ENCODE results near the gene NTNG2. TPM values are rescaled to one million over a fixed set of nuclear protein-coding genes. Genes with fewer than 3 reads are reported as not detected.

Gene NTNG2
- total and polyA plus RNA-seq, 9 of the 15 experiments (the other 6 are each of a cell fraction or from before 2014, with no cell fraction given): 0.01 to 0.11 (median 0.09) TPM; not detected in 6

- no peak overlapping the region for H3K27ac ChIP-seq (ENCODE audit: extremely low read depth, low read depth, low read length)
- H3K4me1 ChIP-seq (replicated peaks in 1 of 2; ENCODE audit: control insufficient read depth in 2 of 2, insufficient read depth in 2 of 2, low read length in 2 of 2): peaks cover 0 to 45% of the 10 kb centered on the region in 2 experiments; a peak in 4 of 5 replicates
- H2AFZ ChIP-seq (ENCODE audit: low read depth, low read length): no peak overlapping the region
- no peaks in the 10 kb centered on the region for H3K9me1 ChIP-seq (ENCODE audit: control insufficient read depth, insufficient read depth, low read length)
- H3K9me3 ChIP-seq (replicated peaks; ENCODE audit: control insufficient read depth, insufficient read depth, low read depth, low read length): no peaks in the 10 kb centered on the region
- intact Hi-C loops (cut with micrococcal nuclease): no loop called here
- ATAC-seq: no peak
- BruUV-seq (replicated peaks): no TSS peak
- H3K4me3 ChIP-seq: no peak overlapping the region
- in situ Hi-C loops (cut with MboI): no loop called here
- TF ChIP-seq ELF2 (CRISPR knock-in tag; IDR thresholded peaks at IDR 0.05): no peak
- TF ChIP-seq, protein P1, sequence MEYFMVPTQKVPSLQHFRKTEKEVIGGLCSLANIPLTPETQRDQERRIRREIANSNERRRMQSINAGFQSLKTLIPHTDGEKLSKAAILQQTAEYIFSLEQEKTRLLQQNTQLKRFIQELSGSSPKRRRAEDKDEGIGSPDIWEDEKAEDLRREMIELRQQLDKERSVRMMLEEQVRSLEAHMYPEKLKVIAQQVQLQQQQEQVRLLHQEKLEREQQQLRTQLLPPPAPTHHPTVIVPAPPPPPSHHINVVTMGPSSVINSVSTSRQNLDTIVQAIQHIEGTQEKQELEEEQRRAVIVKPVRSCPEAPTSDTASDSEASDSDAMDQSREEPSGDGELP (CRISPR knock-in tag; IDR thresholded peaks at IDR 0.05; ENCODE audit: borderline replicate concordance): 0 out of 2 replicates have a peak, but pooled peaks have one; percentile 24
- TF ChIP-seq THRB (CRISPR knock-in tag; conservative IDR thresholded peaks at IDR 0.05): no peak
- DNase-seq (ENCODE audit: extremely low read depth in 1 of 4, low spot score in 3 of 4): no peak
- peaks cover 26 to 80% of the 10 kb centered on the region in 2 experiments for H3K27me3 ChIP-seq (ENCODE audit: control insufficient read depth in 2 of 2, insufficient read depth in 2 of 2, low read length in 2 of 2)
- WGBS (ENCODE audit: insufficient coverage, low coverage, missing lambda C conversion rate): 2% methylated on average over 19 of the region's 19 CpGs
- no peak for FAIRE-seq
- H3K4me2 ChIP-seq (ENCODE audit: insufficient read depth, low read length): no peak overlapping the region
- ChIA-PET POLR2A (interaction anchor here (0.5 kb wide), 1 partner anchor 72 kb away, joined by 3 read pairs; no protein-coding TSS in a partner anchor), CTCF (ENCODE audit: low intra/inter-chr PET ratio) (no interaction called here)
- no peaks in the 10 kb centered on the region for H3K36me3 ChIP-seq (ENCODE audit: control insufficient read depth, insufficient read depth, low read length)
- H3K79me2 ChIP-seq (ENCODE audit: control insufficient read depth, insufficient read depth, low read length): no peaks in the 10 kb centered on the region
- H3K9ac ChIP-seq (ENCODE audit: insufficient read depth in 1 of 2, low read depth in 2 of 2, low read length in 2 of 2): peak overlapping the region in 1 of 2 experiments; percentile 59; a peak in 1 of 4 replicates
- peaks cover 12% of the 10 kb centered on the region for H4K20me1 ChIP-seq (replicated peaks; ENCODE audit: control insufficient read depth, insufficient read depth, low read length)
These were observed 77.1 kb downstream of the NTNG2 start for GRCh38 chr9:132238992-132239391.
